ENCODE measurements around the gene C4B.
"Not testable (repeated sequence)": the region's sequence is repeated elsewhere in the genome, so short reads cannot be mapped to it uniquely, and the experiment has no call there.

The C4B gene

DNA sequence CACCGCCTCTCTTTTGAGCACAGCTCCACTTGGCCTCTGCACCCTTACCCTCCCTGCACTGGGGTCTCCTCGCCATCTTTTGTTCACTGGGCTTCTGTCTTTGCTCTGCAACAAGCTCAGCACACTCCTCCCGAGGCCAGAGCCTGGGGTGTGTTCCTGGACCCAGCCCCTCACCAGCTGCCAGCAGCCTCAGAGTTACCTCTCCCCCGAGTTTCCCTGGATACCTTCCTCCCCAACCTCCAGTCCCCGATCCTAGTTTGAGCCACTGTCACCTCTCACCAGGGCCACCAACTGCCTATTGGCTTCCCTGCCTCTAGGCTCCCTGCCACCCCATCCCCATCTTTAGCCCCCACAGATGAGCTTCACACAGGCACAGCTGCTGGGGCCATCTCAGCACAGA, 36.0 kb downstream of the C4B start:
- no peak for DNase-seq (ENCODE audit: low read depth, low spot score)

DNA sequence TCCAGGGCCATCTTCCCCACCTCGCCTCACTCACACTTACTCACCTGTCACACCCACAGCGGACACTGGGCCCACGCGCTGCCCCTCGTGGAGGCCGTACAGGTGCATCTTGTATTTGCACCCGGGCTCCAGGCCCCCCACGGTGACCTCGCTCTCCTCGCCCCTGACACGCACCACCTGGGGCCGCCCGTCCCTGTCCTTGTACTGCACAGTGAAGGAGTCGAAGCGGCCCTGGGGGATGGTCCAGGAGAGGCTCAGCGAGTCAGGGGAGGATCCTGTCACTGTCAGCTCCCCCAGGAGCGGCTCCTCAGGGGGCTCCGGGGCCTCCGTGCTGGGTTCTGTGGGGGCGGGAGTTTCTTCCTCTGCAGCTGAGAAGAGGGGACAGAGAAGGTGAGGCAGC, 38.0 kb downstream of the C4B start:
- DNase-seq (ENCODE audit: low read depth, low spot score) = not testable (repeated sequence)

DNA sequence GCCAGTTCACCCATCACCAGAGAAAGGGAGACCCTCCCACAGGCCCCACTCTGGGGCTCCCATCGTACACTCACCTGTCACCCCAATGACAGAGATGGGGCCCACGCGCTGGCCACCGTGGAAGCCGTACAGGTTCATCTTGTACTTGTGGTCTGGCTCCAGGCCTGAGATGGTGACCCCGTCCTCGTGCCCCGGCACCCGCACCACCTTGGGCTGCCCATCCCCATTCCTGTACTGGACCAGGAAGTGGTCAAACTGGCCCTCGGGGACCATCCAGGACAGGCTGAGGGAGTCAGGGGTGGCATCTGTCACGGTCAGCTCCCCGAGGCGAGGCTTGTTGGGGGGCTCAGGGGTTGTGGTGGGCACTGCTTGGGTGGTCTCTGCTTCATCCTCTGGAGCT, 38.7 kb downstream of the C4B start:
- not testable (repeated sequence) for DNase-seq (ENCODE audit: low read depth, low spot score)

DNA sequence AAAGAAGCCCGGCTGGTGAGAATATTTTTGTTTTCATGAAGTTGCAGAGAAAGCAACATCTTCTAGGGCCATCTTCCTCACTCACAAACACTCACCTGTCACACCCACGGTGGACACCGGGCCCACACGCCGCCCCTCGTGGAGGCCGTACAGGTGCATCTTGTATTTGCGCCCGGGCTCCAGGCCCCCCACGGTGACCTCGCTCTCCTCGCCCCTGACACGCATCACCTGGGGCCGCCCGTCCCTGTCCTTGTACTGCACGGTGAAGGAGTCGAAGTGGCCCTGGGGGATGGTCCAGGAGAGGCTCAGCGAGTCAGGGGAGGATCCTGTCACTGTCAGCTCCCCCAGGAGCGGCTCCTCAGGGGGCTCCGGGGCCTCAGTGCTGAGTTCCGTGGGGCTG, 41.2 kb downstream of the C4B start:
- DNase-seq (ENCODE audit: low read depth, low spot score) = not testable (repeated sequence)

DNA sequence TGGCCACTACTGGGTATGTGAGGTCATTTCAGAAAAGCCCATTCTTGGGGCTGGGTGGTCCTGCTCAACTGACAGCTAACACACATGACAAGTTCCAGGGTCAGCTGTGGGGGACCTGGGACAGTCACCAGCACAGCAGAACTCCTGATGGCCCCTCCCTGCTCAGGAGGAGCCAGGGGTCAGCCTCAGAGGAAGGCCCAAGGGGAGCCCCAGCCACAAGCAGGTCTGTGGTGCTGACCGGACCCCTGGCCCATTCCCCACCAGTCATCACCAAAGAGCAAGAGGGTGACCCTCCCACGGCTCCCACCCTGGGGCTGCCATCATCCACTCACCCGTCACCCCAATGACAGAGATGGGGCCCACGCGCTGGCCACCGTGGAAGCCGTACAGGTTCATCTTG, 41.7 kb downstream of the C4B start:
- DNase-seq (ENCODE audit: low read depth, low spot score) = no peak

- DNase-seq (ENCODE audit: low read depth, low spot score) = no peak
These were observed 43.4 kb downstream of the C4B start for GRCh38 chr6:32057966-32058365.

DNA sequence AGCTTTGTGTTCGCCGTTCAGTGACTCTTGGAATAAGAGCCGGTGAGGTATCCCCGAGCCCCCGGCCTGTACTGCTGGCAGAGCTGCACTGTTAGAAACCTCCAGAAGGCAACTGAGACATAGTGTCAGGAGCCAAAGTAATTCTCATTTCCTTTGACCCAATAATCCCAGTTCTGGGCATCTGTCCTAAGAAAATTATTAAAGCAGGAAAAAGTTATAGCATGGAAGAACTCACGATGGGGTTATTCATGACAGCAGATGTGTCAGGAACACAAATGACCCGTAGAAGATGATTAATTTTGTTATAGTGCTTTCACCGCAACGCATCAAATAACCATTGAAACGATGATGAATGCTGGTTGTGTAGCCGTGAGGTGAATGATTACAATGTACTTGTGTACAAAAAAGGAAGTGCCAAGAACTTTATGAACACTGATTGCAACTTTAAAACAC, 43.9 kb downstream of the C4B start:
- DNase-seq (ENCODE audit: low read depth, low spot score) = no peak

DNA sequence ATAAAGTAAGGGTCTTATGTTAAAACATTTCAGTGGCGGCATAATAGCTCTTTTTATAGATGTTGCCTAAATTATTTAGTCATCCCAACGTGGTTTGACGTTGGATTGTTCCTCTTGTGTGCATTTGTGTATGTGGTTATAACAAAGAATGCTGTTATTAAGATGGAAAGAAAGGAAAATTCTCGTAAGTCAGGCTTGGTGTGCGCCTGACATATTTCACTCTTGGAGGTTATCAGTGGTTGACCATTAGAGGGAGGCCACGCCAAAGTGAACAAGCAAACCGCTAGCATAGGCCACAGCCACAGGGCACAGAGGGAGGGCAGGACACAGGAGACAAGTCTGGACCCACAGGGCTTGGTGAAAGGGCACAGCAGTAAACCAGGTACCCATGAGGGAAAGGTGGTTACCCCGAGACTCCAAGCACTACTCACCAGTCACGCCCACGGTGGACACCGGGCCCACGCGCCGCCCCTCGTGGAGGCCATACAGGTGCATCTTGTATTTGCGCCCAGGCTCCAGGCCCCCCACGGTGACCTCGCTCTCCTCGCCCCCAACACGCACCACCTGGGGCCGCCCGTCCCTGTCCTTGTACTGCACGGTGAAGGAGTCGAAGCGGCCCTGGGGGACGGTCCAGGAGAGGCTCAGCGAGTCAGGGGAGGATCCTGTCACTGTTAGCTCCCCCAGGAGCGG, 46.5 kb downstream of the C4B start:
- DNase-seq (ENCODE audit: low read depth, low spot score) = no peak

- DNase-seq (ENCODE audit: low read depth, low spot score) = no peak
These were observed 50.1 kb downstream of the C4B start for GRCh38 chr6:32064706-32065105.

GRCh38 chr6:32067521-32067920, 52.9 kb downstream of the C4B start:
- DNase-seq (ENCODE audit: low read depth, low spot score) = not testable (repeated sequence)

DNA sequence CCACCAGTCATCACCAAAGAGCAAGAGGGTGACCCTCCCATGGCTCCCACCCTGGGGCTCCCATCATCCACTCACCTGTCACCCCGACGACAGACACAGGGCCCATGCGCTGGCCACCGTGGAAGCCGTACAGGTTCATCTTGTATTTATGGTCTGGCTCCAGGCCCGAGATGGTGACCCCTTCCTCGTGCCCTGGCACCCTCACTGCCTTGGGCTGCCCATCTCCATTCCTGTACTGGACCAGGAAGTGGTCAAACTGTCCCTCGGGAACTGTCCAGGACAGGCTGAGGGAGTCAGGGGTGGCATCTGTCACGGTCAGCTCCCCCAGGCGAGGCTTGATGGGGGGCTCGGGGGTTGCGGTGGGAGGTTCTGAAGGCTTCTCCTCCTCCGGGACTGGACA, 53.7 kb downstream of the C4B start:
- DNase-seq (ENCODE audit: low read depth, low spot score) = not testable (repeated sequence)

GRCh38 chr6:32068867-32069266, 54.3 kb downstream of the C4B start:
- no peak for DNase-seq (ENCODE audit: low read depth, low spot score)

DNA sequence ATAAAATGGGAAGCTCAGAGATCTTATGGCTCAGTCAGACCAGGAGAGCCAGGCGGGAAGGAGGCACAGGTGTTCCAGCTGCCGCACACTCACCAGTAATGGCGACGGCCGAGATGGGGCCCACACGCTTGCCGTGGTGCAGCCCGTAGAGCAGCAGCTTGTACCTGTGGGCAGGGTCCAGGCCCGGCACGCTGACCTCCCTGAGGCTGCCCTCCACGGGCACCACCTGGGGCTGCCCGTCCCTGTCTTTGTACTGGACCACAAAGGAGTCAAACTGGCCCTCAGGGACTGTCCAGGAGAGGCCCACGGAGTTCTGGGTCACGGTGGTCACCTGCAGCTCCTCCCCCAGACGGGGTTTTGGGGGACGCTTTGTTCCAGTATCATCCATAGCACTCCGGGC, 54.9 kb downstream of the C4B start:
- no peak for DNase-seq (ENCODE audit: low read depth, low spot score)

- no peak for DNase-seq (ENCODE audit: low read depth, low spot score)
These were observed 55.4 kb downstream of the C4B start for GRCh38 chr6:32069878-32070515.

DNA sequence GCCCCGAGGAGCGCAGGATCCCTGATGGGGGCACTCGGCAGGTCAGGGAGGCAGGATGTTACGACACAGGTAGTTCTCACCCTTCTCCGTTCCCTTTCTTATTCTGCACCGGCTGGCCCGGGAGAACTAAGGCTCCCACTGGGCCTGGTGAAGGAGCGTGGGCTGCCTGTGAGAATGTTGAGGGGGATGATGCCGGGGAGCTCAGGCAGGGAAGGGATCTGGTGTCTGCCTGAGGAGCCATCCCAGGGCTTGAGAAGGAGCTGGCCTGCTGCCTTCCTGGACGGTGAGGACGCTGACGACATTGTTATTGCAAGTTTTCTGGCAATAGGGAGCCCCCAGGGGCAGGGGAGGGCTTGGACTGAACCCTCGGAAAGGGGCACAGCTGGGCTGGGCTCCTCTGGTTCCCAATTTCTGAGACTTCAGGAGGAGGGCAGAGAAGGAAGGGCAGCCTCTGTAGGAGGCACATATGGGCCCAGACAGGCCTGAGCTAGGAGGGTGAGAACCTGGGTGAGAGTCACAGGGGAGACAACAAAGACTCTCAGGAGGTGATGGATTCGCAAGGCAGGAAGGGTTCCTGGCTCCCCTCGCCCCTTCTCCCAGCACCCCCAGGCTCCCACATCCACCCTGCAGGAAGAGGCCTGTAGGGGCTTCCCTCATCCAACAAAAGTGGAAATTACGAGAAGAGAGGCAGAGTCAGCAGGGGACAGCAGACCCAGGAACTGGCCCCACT, 56.4 kb downstream of the C4B start:
- DNase-seq (ENCODE audit: low read depth, low spot score) = no peak

DNA sequence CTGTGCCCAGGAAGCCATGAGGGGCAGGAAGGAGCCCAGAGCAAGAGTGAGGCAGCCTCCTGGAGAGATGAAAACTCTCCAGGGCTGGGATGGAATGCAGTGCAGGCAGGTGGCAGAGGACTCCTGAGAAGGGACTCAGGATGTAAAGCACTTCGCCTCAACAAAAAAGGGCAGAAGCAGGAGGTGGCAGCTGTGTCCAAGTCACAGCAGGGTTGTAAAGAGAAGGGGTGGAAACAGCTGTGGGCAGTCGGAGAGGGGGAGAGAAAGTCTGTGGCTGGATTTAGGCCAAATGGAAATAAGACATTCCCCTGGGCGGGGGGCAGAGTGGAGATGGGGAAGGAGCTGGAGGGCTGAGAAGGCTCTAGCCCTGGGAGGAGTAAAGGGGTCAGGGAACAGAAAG, 58.5 kb downstream of the C4B start:
- DNase-seq (ENCODE audit: low read depth, low spot score) = no peak

DNA sequence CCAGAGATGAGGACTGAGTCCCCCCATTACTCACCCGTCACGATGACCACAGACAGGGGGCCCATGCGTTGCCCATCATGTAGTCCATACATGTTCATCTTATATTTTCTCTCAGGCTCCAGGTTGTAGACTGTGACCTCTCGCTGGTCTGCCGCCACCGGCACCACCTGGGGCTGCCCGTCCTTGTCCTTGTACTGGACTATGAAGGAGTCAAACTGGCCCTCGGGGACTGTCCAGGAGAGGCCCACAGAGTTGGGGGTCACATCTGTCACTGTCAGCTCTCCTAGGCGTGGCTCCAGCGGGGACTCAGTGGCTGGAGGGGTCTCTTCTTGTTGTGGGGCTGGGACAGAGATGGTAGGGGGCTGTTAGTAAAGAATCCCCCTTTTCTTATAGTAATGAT, 59.0 kb downstream of the C4B start:
- no peak for DNase-seq (ENCODE audit: low read depth, low spot score)

DNA sequence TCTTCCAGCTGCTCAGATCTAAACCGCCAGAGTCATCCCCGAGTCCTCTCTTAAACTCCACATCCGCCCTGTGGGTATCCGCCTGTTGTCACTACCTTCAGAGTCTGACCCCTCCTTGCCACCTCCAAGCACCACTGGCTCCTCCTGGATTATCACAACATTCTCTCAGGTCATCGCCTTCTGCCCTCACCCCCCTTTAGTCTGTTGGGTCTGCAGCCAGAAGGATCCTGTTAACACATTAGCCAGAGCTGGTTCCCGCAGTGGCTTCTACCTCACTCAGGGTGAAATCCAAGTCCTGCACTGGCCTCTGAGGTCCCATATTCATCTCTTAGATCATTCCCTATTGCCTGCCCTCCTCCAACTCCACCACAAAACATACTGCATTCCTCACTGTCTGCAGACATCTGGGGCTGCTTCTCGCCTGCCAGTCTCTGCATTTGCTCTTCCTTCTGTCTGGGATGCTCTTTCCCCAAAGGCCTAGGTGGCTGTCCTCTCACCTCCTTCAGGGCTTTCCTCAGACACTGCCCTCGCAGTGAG, 60.5 kb downstream of the C4B start:
- no peak for DNase-seq (ENCODE audit: low read depth, low spot score)

GRCh38 chr6:32075781-32076180, 61.2 kb downstream of the C4B start:
- no peak for DNase-seq (ENCODE audit: low read depth, low spot score)

DNA sequence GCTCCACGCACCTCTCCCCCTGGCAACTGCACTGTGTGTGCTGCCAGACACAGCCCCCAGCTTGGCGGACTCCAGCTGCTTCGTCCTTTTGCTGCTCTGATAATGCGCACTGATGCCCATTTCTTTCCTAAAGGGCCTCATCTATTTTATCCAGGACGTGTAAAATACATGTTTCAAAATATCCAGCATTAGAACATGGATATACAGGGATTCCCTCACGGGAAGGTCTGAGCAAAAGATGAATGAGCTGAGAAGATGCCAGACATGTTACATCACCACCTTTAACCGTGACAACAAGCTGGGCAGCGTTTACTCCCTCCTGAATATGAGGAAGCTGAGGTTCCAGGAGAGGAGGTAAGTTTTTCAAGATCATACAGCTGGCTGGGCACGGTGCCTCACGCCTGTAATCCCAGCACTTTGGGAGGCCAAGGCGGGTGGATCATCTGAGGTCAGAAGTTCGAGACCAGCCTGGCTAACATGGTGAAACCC, 61.8 kb downstream of the C4B start:
- DNase-seq (ENCODE audit: low read depth, low spot score) = no peak

DNA sequence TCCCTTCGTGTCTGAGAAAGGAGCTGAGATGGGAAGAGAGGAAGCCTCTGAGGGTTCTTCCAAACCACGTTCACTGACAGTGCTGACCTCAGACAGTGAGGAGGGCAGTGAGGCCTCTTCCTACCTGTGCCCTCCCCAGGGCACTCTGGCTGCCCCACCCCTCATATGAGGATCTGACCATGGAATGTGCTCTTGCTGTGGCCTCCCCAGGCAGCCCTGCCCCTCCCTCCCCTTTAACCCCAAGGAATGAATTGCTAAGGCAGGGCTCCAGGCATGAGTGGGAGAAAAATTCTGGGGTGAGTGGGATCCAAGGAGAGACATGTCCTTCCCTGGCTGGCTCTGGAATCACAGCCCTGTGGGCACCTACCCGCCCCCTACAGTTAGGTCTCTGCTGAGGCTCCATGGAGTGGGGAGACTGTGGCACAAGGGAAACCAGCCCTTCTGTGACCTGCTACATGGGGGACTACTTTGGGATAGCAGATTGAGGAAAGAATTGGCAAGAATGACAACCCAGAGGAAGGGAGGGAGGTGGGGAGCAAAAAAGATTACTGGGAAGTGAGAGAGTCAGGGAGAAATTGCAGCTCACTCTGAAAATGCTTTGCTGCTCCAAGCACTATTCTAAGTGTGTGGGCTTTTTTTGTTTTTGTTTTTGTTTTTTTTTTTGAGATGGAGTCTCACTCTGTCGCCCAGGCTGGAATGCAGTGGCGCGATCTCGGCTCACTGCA, 65.1 kb downstream of the C4B start:
- no peak for DNase-seq (ENCODE audit: low read depth, low spot score)
